CD4-positive, alpha-beta T cell (primary cell): ENCODE results near the gene NUBP2. TPM values are rescaled to one million over a fixed set of nuclear protein-coding genes. Genes with fewer than 3 reads are reported as not detected.
A peak's percentile ranks its signal among the peaks of the same experiment; 100 is the strongest.

Experiments used
- ATAC-seq: fragments of 200-7000 bp; cut with Tn5 transposase; one replicate; pipeline ENCODE4 v1.10.0; 2022; ENCODE audit warnings: mild to moderate bottlenecking; ENCODE audit not compliant: poor library complexity
- CTCF ChIA-PET: fragments of 350-600 bp; sonication (Branson Sonifier 250); formaldehyde crosslinking; loops from one replicate; lab custom pipeline; 2021; ENCODE audit warnings: antibody characterized with exemption, inconsistent platforms; lab: Charles Lee
- POLR2A ChIA-PET: fragments of 350-600 bp; sonication (Branson Sonifier 250); formaldehyde crosslinking; loops from one replicate; lab custom pipeline; 2021; ENCODE audit warnings: antibody characterized with exemption, inconsistent platforms; lab: Charles Lee
- DNase-seq, 14 experiments: peaks; one replicate each; pipeline ENCODE4 v3.0.0-alpha.2; 2013 to 2020; ENCODE audit warnings: mixed read lengths in 2 of 14
- H3K27ac ChIP-seq, 2 donors: one replicate each; pipeline versions ENCODE4 v1.5.1 to v1.7.0; 2013; ENCODE audit warnings: low read length in 2 of 2, low read depth in 1 of 2, mild to moderate bottlenecking in 1 of 2
- H3K27me3 ChIP-seq, 2 experiments: 1 replicate in 1 of 2; 2 replicates in 1 of 2; pipeline versions ENCODE4 v1.6.1 to v1.7.0; 2013; ENCODE audit warnings: low read length in 2 of 2, control low read depth in 1 of 2, mild to moderate bottlenecking in 1 of 2, moderate library complexity in 1 of 2; ENCODE audit not compliant: insufficient read depth in 2 of 2, control insufficient read depth in 1 of 2
- H3K36me3 ChIP-seq: one replicate; pipeline ENCODE4 v1.6.1; 2013; ENCODE audit warnings: low read length, control low read depth; ENCODE audit not compliant: insufficient read depth
- H3K4me1 ChIP-seq: one replicate; pipeline ENCODE4 v1.6.1; 2013; ENCODE audit warnings: low read length, control low read depth; ENCODE audit not compliant: insufficient read depth
- H3K4me3 ChIP-seq: one replicate; pipeline ENCODE4 v1.5.1; 2013; ENCODE audit warnings: mild to moderate bottlenecking, low read length, moderate library complexity
- H3K9me3 ChIP-seq, 2 experiments: 1 replicate in 1 of 2; 2 replicates in 1 of 2; pipeline versions ENCODE4 v1.6.1 to v1.7.0; 2013; ENCODE audit warnings: low read length in 2 of 2, mild to moderate bottlenecking in 2 of 2, control low read depth in 1 of 2, moderate library complexity in 1 of 2; ENCODE audit not compliant: control insufficient read depth in 1 of 2, insufficient read depth in 1 of 2
- H3K27ac Mint-ChIP-seq: one replicate; pipeline ENCODE4 v1.8.0; 2020; ENCODE audit warnings: mixed read lengths
- H3K27me3 Mint-ChIP-seq: one replicate; pipeline ENCODE4 v1.8.0; 2021; ENCODE audit warnings: mixed read lengths
- H3K36me3 Mint-ChIP-seq: one replicate; pipeline ENCODE4 v1.8.0; 2021; ENCODE audit warnings: low read depth, mixed read lengths
- H3K4me1 Mint-ChIP-seq: one replicate; pipeline ENCODE4 v1.8.0; 2021; ENCODE audit warnings: low read depth, mixed read lengths
- H3K4me3 Mint-ChIP-seq: one replicate; pipeline ENCODE4 v1.8.0; 2020; ENCODE audit warnings: mild to moderate bottlenecking, mixed read lengths
- H3K9me3 Mint-ChIP-seq: one replicate; pipeline ENCODE4 v1.8.0; 2020; ENCODE audit warnings: mixed read lengths
- intact Hi-C, 2 experiments: fragments of 100-400 bp; cut with DNase I in 1 of 2; cut with micrococcal nuclease in 1 of 2; formaldehyde crosslinking; loops; one replicate each; pipeline versions ENCODE4 v1.15.1 to v1.9.0; 2023 to 2025; cut with DNase I, micrococcal nuclease
- total RNA-seq, 174 experiments: library from RNA in 2 of 174; stranded (reverse) in 2 of 174; gene quantifications; one replicate each; pipeline ENCODE4 v1.2.3 and lab custom pipeline; 2021 to 2026
- TF ChIP-seq, protein P1 (sequence below): fragments of 200-600 bp; IDR thresholded peaks from one replicate; pipeline ENCODE4 v1.8.0; 2022; ENCODE audit warnings: antibody characterized with exemption, mild to moderate bottlenecking

Gene NUBP2
- total RNA-seq, 2 experiments from 2014 or later, result 36.4 to 38.1 TPM

GRCh38 chr16:1780677-1781072, 2.1 kb upstream of the NUBP2 start:
- peaks cover 0 to 4% of the 10 kb centered on the region in 2 experiments for H3K9me3 ChIP-seq
- CTCF ChIA-PET, result no interaction called here
- DNase-seq, result peak in 1 of 14 experiments; percentile 16
- H3K9me3 Mint-ChIP-seq, result no peaks in the 10 kb centered on the region
- H3K36me3 ChIP-seq, result peaks cover 43% of the 10 kb centered on the region
- intact Hi-C loops, result loop anchor here (5.0 to 10.0 kb wide), 3 partner anchors 162 to 1376 kb away; partner anchors contain the start of genes DECR2 (in 1 of the 2), MSRB1 (in 1 of the 2) and UBE2I (in 1 of the 2)
- POLR2A ChIA-PET, result interaction anchor here (2.7 to 3.8 kb wide), 2 partner anchors 10 to 75 kb away, joined by 38 to 163 read pairs; partner anchors contain the start of genes EME2, MAPK8IP3, MRPS34 and NME3
- TF ChIP-seq, protein P1, sequence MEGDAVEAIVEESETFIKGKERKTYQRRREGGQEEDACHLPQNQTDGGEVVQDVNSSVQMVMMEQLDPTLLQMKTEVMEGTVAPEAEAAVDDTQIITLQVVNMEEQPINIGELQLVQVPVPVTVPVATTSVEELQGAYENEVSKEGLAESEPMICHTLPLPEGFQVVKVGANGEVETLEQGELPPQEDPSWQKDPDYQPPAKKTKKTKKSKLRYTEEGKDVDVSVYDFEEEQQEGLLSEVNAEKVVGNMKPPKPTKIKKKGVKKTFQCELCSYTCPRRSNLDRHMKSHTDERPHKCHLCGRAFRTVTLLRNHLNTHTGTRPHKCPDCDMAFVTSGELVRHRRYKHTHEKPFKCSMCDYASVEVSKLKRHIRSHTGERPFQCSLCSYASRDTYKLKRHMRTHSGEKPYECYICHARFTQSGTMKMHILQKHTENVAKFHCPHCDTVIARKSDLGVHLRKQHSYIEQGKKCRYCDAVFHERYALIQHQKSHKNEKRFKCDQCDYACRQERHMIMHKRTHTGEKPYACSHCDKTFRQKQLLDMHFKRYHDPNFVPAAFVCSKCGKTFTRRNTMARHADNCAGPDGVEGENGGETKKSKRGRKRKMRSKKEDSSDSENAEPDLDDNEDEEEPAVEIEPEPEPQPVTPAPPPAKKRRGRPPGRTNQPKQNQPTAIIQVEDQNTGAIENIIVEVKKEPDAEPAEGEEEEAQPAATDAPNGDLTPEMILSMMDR, result no peak
- no peak overlapping the region for H3K4me3 ChIP-seq
- H3K4me1 ChIP-seq, result peaks cover 53% of the 10 kb centered on the region
- H3K4me3 Mint-ChIP-seq, result peak overlapping the region; percentile 87
- H3K27me3 Mint-ChIP-seq, result no peaks in the 10 kb centered on the region
- ATAC-seq, result no peak
- peaks cover 33% of the 10 kb centered on the region for H3K36me3 Mint-ChIP-seq
- H3K4me1 Mint-ChIP-seq, result peaks cover 26% of the 10 kb centered on the region
- H3K27ac ChIP-seq, result no peak overlapping the region
- H3K27me3 ChIP-seq, result no peaks in the 10 kb centered on the region
- H3K27ac Mint-ChIP-seq, result peak overlapping the region; percentile 96

- H3K9me3 Mint-ChIP-seq, result no peaks in the 10 kb centered on the region
- H3K36me3 Mint-ChIP-seq, result peaks cover 33% of the 10 kb centered on the region
- intact Hi-C loops, result loop anchor here (5.0 to 10.0 kb wide), 3 partner anchors 161 to 1376 kb away; partner anchors contain the start of genes DECR2 (in 1 of the 2), MSRB1 (in 1 of the 2) and UBE2I (in 1 of the 2)
- ChIA-PET CTCF (interaction anchor here (2.6 kb wide), 1 partner anchor 8 kb away, joined by 21 read pairs; the partner anchor contains the start of genes EME2, MRPS34 and NME3), POLR2A (interaction anchor here (0.8 to 3.8 kb wide), 7 partner anchors 11 to 374 kb away, joined by 3 to 163 read pairs (median 24); partner anchors contain the start of genes EME2, FAHD1, HAGH and MAPK8IP3)
- peak overlapping the region in 1 of 2 donors; percentile 54 for H3K27ac ChIP-seq
- H3K27me3 ChIP-seq, result no peaks in the 10 kb centered on the region
- TF ChIP-seq, protein P1, result no peak
- ATAC-seq, result no peak
- H3K4me3 ChIP-seq, result peak overlapping the region; percentile 88
- peak overlapping the region; percentile 87 for H3K4me3 Mint-ChIP-seq
- peak overlapping the region; percentile 96 for H3K27ac Mint-ChIP-seq
- H3K27me3 Mint-ChIP-seq, result no peaks in the 10 kb centered on the region
- peaks cover 0 to 4% of the 10 kb centered on the region in 2 experiments for H3K9me3 ChIP-seq
- H3K36me3 ChIP-seq, result peaks cover 46% of the 10 kb centered on the region
- DNase-seq, result peak in 1 of 14 experiments; percentile 38
- peaks cover 26% of the 10 kb centered on the region for H3K4me1 Mint-ChIP-seq
- H3K4me1 ChIP-seq, result peaks cover 58% of the 10 kb centered on the region
These were observed 1.5 kb upstream of the NUBP2 start for GRCh38 chr16:1781254-1781653.

DNA sequence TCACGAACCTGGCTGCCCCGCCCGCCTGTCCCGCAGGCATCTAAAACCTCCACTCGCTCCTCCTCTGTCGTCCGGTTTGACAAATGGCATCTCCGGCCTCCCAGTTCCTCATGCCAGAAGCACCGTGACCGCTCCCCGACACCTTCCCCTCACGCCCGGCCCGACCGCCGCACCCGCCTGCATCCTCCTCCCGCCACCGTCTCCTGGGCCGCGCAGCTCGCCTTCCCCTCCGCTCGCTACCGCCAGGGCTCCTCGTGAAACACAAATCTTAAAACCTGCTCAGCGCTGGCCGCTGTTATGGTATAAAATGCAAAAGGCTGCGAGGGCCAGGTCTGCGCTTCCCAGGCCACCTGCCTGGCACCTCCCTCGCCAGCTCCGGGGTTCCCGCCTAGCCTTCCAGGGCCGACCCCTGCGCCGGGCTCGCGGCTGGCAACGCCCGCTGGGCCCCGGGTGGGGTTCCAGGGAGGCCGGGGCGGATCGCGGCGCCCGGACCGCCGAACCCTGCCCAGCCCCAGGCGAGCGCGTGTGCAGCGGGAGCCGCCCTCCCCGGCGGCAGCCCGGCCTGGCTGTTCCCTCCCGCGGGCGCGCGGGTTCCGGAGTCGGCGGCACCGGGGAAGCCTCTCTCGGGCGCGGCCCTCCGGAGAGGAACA, 877 bp upstream of the NUBP2 start:
- H3K4me1 Mint-ChIP-seq, result peaks cover 26% of the 10 kb centered on the region
- intact Hi-C loops, result loop anchor here (1.0 to 10.0 kb wide), 6 partner anchors 9 to 1377 kb away; partner anchors contain the start of genes MRPS34 (in 2 of the 2), DECR2 (in 1 of the 2), FAHD1 (in 1 of the 2) and HAGH (in 1 of the 2)
- Histone ChIP-seq H3K27me3 (no peaks in the 10 kb centered on the region), H3K36me3 (peaks cover 45% of the 10 kb centered on the region), H3K27ac (peak overlapping the region in 1 of 2 donors; percentile 74), H3K4me1 (peaks cover 61% of the 10 kb centered on the region), H3K9me3 (peaks cover 0 to 9% of the 10 kb centered on the region in 2 experiments), H3K4me3 (peak overlapping the region; percentile 88)
- ChIA-PET CTCF (interaction anchor here (0.9 to 2.6 kb wide), 3 partner anchors 9 to 76 kb away, joined by 4 to 21 read pairs (median 9); partner anchors contain the start of genes EME2, MAPK8IP3, MRPS34 and NME3), POLR2A (interaction anchor here (0.6 to 3.8 kb wide), 31 partner anchors 10 to 1936 kb away, joined by 3 to 163 read pairs (median 4); partner anchors contain the start of genes EME2, FAHD1, HAGH and IGFALS)
- H3K27me3 Mint-ChIP-seq, result no peaks in the 10 kb centered on the region
- H3K36me3 Mint-ChIP-seq, result peaks cover 27% of the 10 kb centered on the region
- ATAC-seq (peak; percentile 10), DNase-seq (peak in 8 of 14 experiments; percentile 19 to 71 (median 32))
- peak overlapping the region; percentile 96 for H3K27ac Mint-ChIP-seq
- peak overlapping the region; percentile 87 for H3K4me3 Mint-ChIP-seq
- TF ChIP-seq, protein P1, result no peak
- H3K9me3 Mint-ChIP-seq, result no peaks in the 10 kb centered on the region
